Endodermal cell (in vitro differentiated cells): ENCODE measurements around the gene IQGAP2. TPM values are rescaled to one million over a fixed set of nuclear protein-coding genes. Genes with fewer than 3 reads are reported as not detected.

ENCODE experiments used
- DNase-seq: peaks from one replicate; pipeline ENCODE4 v3.0.0-alpha.2; 2017
- H3K27ac ChIP-seq: 2 replicates; pipeline ENCODE4 v1.5.1; 2013; ENCODE audit warnings: mild to moderate bottlenecking, low read depth, low read length, moderate library complexity
- H3K27me3 ChIP-seq: 2 replicates; pipeline ENCODE4 v1.6.1; 2013; ENCODE audit warnings: mild to moderate bottlenecking, low read length, moderate library complexity; ENCODE audit not compliant: insufficient read depth, control insufficient read depth, poor library complexity, severe bottlenecking
- H3K36me3 ChIP-seq: 2 replicates; pipeline ENCODE4 v1.7.0; 2013; ENCODE audit warnings: mild to moderate bottlenecking, low read length, moderate library complexity; ENCODE audit not compliant: control insufficient read depth, insufficient read depth
- H3K4me1 ChIP-seq: one replicate; pipeline ENCODE4 v1.7.0; 2013; ENCODE audit warnings: low read length; ENCODE audit not compliant: control insufficient read depth, insufficient read depth
- H3K4me3 ChIP-seq: 2 replicates; pipeline ENCODE4 v1.5.1; 2013; ENCODE audit warnings: mild to moderate bottlenecking, low read length, moderate library complexity
- H3K9ac ChIP-seq: 2 replicates; pipeline ENCODE4 v1.6.1; 2013; ENCODE audit warnings: mild to moderate bottlenecking, low read length, moderate library complexity; ENCODE audit not compliant: poor library complexity, severe bottlenecking; ENCODE audit errors: extremely low read depth
- H3K9me3 ChIP-seq: 2 replicates; pipeline ENCODE4 v1.6.1; 2013; ENCODE audit warnings: mild to moderate bottlenecking, low read length, moderate library complexity; ENCODE audit not compliant: control insufficient read depth
- H3K27ac Mint-ChIP-seq: 2 replicates; pipeline ENCODE4 v1.8.0; 2020; ENCODE audit warnings: mixed read lengths
- H3K27me3 Mint-ChIP-seq: 2 replicates; pipeline ENCODE4 v1.8.0; 2021; ENCODE audit warnings: mild to moderate bottlenecking, mixed read lengths; ENCODE audit not compliant: insufficient read depth
- H3K36me3 Mint-ChIP-seq: 2 replicates; pipeline ENCODE4 v1.8.0; 2020; ENCODE audit warnings: low read depth, mixed read lengths
- H3K4me1 Mint-ChIP-seq: 2 replicates; pipeline ENCODE4 v1.8.0; 2020; ENCODE audit warnings: mixed read lengths
- H3K4me3 Mint-ChIP-seq: 2 replicates; pipeline ENCODE4 v1.8.0; 2020; ENCODE audit warnings: mild to moderate bottlenecking, moderate library complexity, mixed read lengths
- H3K9me3 Mint-ChIP-seq: 2 replicates; pipeline ENCODE4 v1.8.0; 2020; ENCODE audit warnings: mild to moderate bottlenecking, mixed read lengths
- WGBS, 2 experiments: methylation state at CpG; one replicate each; pipeline versions ENCODE4 v1.1.5 to v1.1.7; 2013; ENCODE audit warnings: missing lambda C conversion rate in 2 of 2, mixed read lengths in 1 of 2; ENCODE audit not compliant: insufficient coverage in 1 of 2, insufficient read length in 1 of 2; 5-methylcytosine and 5-hydroxymethylcytosine counted together
- total RNA-seq, 2 donors: library from RNA; stranded (reverse); fragmentation: NEBNext Ultra II Directional in 1 of 2; extraction: Animal tissue kit (Norgen Biotek cat#: 25700) in 1 of 2; gene quantifications; 2 replicates in 1 of 2; 3 replicates in 1 of 2; pipeline ENCODE4 v1.2.1, GENCODE V29; 2021
- TF ChIP-seq, protein P1 (sequence below): fragments of 200-600 bp; sonication (generic); conservative IDR thresholded peaks from 2 replicates; pipeline ENCODE4 v1.5.0; 2021; ENCODE audit warnings: antibody characterized with exemption, mild to moderate bottlenecking

Gene IQGAP2
- total RNA-seq, 2 donors from 2014 or later, result 8.3 to 19.4 TPM

DNA sequence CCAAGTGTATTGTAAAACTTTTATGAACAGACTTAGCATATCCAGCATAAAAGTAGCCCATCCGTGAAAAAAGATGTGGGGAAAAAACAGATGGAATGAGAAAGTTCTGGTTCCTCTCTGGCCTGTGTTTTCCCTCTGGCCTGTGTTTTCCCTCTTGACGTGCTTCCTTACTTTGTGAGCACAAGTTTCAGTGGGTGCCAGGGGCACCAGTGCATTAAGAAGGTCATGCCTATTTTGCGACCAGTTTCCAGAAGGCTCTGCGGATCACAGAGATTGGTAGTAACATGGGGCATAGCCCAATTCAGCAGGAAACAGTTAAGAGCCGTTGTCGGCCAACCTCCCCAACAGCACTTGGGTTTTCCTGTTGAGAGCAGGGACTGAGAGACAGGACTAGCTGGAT lies 43.7 kb downstream of the IQGAP2 start:
- TF ChIP-seq, protein P1, sequence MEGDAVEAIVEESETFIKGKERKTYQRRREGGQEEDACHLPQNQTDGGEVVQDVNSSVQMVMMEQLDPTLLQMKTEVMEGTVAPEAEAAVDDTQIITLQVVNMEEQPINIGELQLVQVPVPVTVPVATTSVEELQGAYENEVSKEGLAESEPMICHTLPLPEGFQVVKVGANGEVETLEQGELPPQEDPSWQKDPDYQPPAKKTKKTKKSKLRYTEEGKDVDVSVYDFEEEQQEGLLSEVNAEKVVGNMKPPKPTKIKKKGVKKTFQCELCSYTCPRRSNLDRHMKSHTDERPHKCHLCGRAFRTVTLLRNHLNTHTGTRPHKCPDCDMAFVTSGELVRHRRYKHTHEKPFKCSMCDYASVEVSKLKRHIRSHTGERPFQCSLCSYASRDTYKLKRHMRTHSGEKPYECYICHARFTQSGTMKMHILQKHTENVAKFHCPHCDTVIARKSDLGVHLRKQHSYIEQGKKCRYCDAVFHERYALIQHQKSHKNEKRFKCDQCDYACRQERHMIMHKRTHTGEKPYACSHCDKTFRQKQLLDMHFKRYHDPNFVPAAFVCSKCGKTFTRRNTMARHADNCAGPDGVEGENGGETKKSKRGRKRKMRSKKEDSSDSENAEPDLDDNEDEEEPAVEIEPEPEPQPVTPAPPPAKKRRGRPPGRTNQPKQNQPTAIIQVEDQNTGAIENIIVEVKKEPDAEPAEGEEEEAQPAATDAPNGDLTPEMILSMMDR, result no peak
- no peaks in the 10 kb centered on the region for H3K4me1 ChIP-seq
- no peak overlapping the region for H3K27ac ChIP-seq
- no peak overlapping the region for H3K4me3 ChIP-seq
- no peak overlapping the region for H3K9ac ChIP-seq
- no peaks in the 10 kb centered on the region for H3K27me3 ChIP-seq
- Mint-ChIP-seq H3K27ac (no peak overlapping the region), H3K4me3 (no peak overlapping the region), H3K4me1 (peaks cover 18% of the 10 kb centered on the region), H3K9me3 (no peaks in the 10 kb centered on the region), H3K36me3 (no peaks in the 10 kb centered on the region), H3K27me3 (peaks cover 2% of the 10 kb centered on the region)
- no peaks in the 10 kb centered on the region for H3K36me3 ChIP-seq
- WGBS, 2 experiments, result 92 to 96% methylated on average over 4 to 6 of the region's 6 CpGs
- no peak for DNase-seq
- no peaks in the 10 kb centered on the region for H3K9me3 ChIP-seq

- Histone ChIP-seq H3K9me3 (no peaks in the 10 kb centered on the region), H3K27ac (no peak overlapping the region), H3K36me3 (no peaks in the 10 kb centered on the region), H3K4me3 (no peak overlapping the region), H3K4me1 (no peaks in the 10 kb centered on the region), H3K27me3 (no peaks in the 10 kb centered on the region), H3K9ac (no peak overlapping the region)
- no peak for DNase-seq
- H3K27me3 Mint-ChIP-seq, result peaks cover 2% of the 10 kb centered on the region
- no peaks in the 10 kb centered on the region for H3K9me3 Mint-ChIP-seq
- H3K36me3 Mint-ChIP-seq, result no peaks in the 10 kb centered on the region
- no peak overlapping the region for H3K27ac Mint-ChIP-seq
- H3K4me3 Mint-ChIP-seq, result no peak overlapping the region
- 94 to 100% methylated on average over 1 to 2 of the region's 2 CpGs for WGBS, 2 experiments
- TF ChIP-seq, protein P1, result no peak
- H3K4me1 Mint-ChIP-seq, result peaks cover 19% of the 10 kb centered on the region
These were observed 46.5 kb downstream of the IQGAP2 start for GRCh38 chr5:76449606-76450005.

GRCh38 chr5:76450054-76450453 lies 47.0 kb downstream of the IQGAP2 start:
- no peak overlapping the region for H3K27ac Mint-ChIP-seq
- TF ChIP-seq, protein P1, result no peak
- no peaks in the 10 kb centered on the region for H3K27me3 ChIP-seq
- no peaks in the 10 kb centered on the region for H3K9me3 ChIP-seq
- H3K27ac ChIP-seq, result no peak overlapping the region
- no peaks in the 10 kb centered on the region for H3K36me3 Mint-ChIP-seq
- DNase-seq, result no peak
- H3K4me3 ChIP-seq, result no peak overlapping the region
- H3K9me3 Mint-ChIP-seq, result no peaks in the 10 kb centered on the region
- 87% methylated on average over 3 of the region's 3 CpGs; no CpG with 5 or more reads in 1 of the 2 experiments for WGBS, 2 experiments
- no peaks in the 10 kb centered on the region for H3K4me1 ChIP-seq
- peaks cover 2% of the 10 kb centered on the region for H3K27me3 Mint-ChIP-seq
- H3K4me3 Mint-ChIP-seq, result no peak overlapping the region
- H3K4me1 Mint-ChIP-seq, result peaks cover 19% of the 10 kb centered on the region
- no peak overlapping the region for H3K9ac ChIP-seq
- H3K36me3 ChIP-seq, result no peaks in the 10 kb centered on the region
